CD4-positive, alpha-beta T cell (primary cell): ENCODE measurements around the gene GRIK1. TPM values are rescaled to one million over a fixed set of nuclear protein-coding genes. Genes with fewer than 3 reads are reported as not detected.

Experiments
- ATAC-seq: fragments of 200-7000 bp; cut with Tn5 transposase; one replicate; pipeline ENCODE4 v1.10.0; 2022; ENCODE audit warnings: mild to moderate bottlenecking; ENCODE audit not compliant: poor library complexity
- CTCF ChIA-PET: fragments of 350-600 bp; sonication (Branson Sonifier 250); formaldehyde crosslinking; loops from one replicate; lab custom pipeline; 2021; ENCODE audit warnings: antibody characterized with exemption, inconsistent platforms; lab: Charles Lee
- POLR2A ChIA-PET: fragments of 350-600 bp; sonication (Branson Sonifier 250); formaldehyde crosslinking; loops from one replicate; lab custom pipeline; 2021; ENCODE audit warnings: antibody characterized with exemption, inconsistent platforms; lab: Charles Lee
- DNase-seq, 14 experiments: peaks; one replicate each; pipeline ENCODE4 v3.0.0-alpha.2; 2013 to 2020; ENCODE audit warnings: mixed read lengths in 2 of 14
- H3K27ac ChIP-seq, 2 donors: one replicate each; pipeline versions ENCODE4 v1.5.1 to v1.7.0; 2013; ENCODE audit warnings: low read length in 2 of 2, low read depth in 1 of 2, mild to moderate bottlenecking in 1 of 2
- H3K27me3 ChIP-seq, 2 experiments: 1 replicate in 1 of 2; 2 replicates in 1 of 2; pipeline versions ENCODE4 v1.6.1 to v1.7.0; 2013; ENCODE audit warnings: low read length in 2 of 2, control low read depth in 1 of 2, mild to moderate bottlenecking in 1 of 2, moderate library complexity in 1 of 2; ENCODE audit not compliant: insufficient read depth in 2 of 2, control insufficient read depth in 1 of 2
- H3K36me3 ChIP-seq: one replicate; pipeline ENCODE4 v1.6.1; 2013; ENCODE audit warnings: low read length, control low read depth; ENCODE audit not compliant: insufficient read depth
- H3K4me1 ChIP-seq: one replicate; pipeline ENCODE4 v1.6.1; 2013; ENCODE audit warnings: low read length, control low read depth; ENCODE audit not compliant: insufficient read depth
- H3K4me3 ChIP-seq: one replicate; pipeline ENCODE4 v1.5.1; 2013; ENCODE audit warnings: mild to moderate bottlenecking, low read length, moderate library complexity
- H3K9me3 ChIP-seq, 2 experiments: 1 replicate in 1 of 2; 2 replicates in 1 of 2; pipeline versions ENCODE4 v1.6.1 to v1.7.0; 2013; ENCODE audit warnings: low read length in 2 of 2, mild to moderate bottlenecking in 2 of 2, control low read depth in 1 of 2, moderate library complexity in 1 of 2; ENCODE audit not compliant: control insufficient read depth in 1 of 2, insufficient read depth in 1 of 2
- H3K27ac Mint-ChIP-seq: one replicate; pipeline ENCODE4 v1.8.0; 2020; ENCODE audit warnings: mixed read lengths
- H3K27me3 Mint-ChIP-seq: one replicate; pipeline ENCODE4 v1.8.0; 2021; ENCODE audit warnings: mixed read lengths
- H3K36me3 Mint-ChIP-seq: one replicate; pipeline ENCODE4 v1.8.0; 2021; ENCODE audit warnings: low read depth, mixed read lengths
- H3K4me1 Mint-ChIP-seq: one replicate; pipeline ENCODE4 v1.8.0; 2021; ENCODE audit warnings: low read depth, mixed read lengths
- H3K4me3 Mint-ChIP-seq: one replicate; pipeline ENCODE4 v1.8.0; 2020; ENCODE audit warnings: mild to moderate bottlenecking, mixed read lengths
- H3K9me3 Mint-ChIP-seq: one replicate; pipeline ENCODE4 v1.8.0; 2020; ENCODE audit warnings: mixed read lengths
- intact Hi-C, 2 experiments: fragments of 100-400 bp; cut with DNase I in 1 of 2; cut with micrococcal nuclease in 1 of 2; formaldehyde crosslinking; loops; one replicate each; pipeline versions ENCODE4 v1.15.1 to v1.9.0; 2023 to 2025; cut with DNase I, micrococcal nuclease
- total RNA-seq, 174 experiments: library from RNA in 2 of 174; stranded (reverse) in 2 of 174; gene quantifications; one replicate each; pipeline ENCODE4 v1.2.3 and lab custom pipeline; 2021 to 2026
- TF ChIP-seq, protein P1 (sequence below): fragments of 200-600 bp; IDR thresholded peaks from one replicate; pipeline ENCODE4 v1.8.0; 2022; ENCODE audit warnings: antibody characterized with exemption, mild to moderate bottlenecking

Gene GRIK1
- total RNA-seq, 2 experiments from 2014 or later = not detected

DNA sequence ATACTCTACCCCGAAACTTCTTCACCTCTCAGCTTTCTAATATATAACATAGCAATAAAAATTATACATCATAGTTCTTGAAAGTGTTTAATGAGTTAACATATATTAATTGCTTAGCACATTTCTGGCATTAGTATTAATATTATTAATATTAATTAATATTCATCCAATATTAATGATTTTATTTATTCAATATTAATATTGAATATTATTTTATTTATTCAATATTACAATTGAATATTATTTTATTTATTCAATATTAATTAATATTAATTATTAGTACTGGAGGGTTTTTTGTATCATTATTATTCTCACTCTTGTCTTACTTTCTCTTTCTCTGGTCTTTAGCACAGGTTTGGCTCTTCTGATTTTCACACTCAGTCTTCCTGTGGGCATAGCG, 105.2 kb downstream of the GRIK1 start:
- Mint-ChIP-seq H3K27me3 (peaks cover 23% of the 10 kb centered on the region), H3K4me3 (no peak overlapping the region), H3K36me3 (no peaks in the 10 kb centered on the region), H3K9me3 (no peaks in the 10 kb centered on the region), H3K27ac (no peak overlapping the region), H3K4me1 (no peaks in the 10 kb centered on the region)
- no peaks in the 10 kb centered on the region for H3K4me1 ChIP-seq
- no peak overlapping the region for H3K4me3 ChIP-seq
- DNase-seq = no peak
- no peak overlapping the region for H3K27ac ChIP-seq
- peaks cover 0 to 6% of the 10 kb centered on the region in 2 experiments for H3K9me3 ChIP-seq
- ATAC-seq = no peak
- ChIA-PET POLR2A (no interaction called here), CTCF (no interaction called here)
- no peaks in the 10 kb centered on the region for H3K36me3 ChIP-seq
- intact Hi-C loops = loop anchor here in 1 of 2 experiments (5.0 kb wide), 1 partner anchor 722 kb away; no protein-coding TSS in a partner anchor
- TF ChIP-seq, protein P1, sequence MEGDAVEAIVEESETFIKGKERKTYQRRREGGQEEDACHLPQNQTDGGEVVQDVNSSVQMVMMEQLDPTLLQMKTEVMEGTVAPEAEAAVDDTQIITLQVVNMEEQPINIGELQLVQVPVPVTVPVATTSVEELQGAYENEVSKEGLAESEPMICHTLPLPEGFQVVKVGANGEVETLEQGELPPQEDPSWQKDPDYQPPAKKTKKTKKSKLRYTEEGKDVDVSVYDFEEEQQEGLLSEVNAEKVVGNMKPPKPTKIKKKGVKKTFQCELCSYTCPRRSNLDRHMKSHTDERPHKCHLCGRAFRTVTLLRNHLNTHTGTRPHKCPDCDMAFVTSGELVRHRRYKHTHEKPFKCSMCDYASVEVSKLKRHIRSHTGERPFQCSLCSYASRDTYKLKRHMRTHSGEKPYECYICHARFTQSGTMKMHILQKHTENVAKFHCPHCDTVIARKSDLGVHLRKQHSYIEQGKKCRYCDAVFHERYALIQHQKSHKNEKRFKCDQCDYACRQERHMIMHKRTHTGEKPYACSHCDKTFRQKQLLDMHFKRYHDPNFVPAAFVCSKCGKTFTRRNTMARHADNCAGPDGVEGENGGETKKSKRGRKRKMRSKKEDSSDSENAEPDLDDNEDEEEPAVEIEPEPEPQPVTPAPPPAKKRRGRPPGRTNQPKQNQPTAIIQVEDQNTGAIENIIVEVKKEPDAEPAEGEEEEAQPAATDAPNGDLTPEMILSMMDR = no peak
- no peaks in the 10 kb centered on the region for H3K27me3 ChIP-seq

DNA sequence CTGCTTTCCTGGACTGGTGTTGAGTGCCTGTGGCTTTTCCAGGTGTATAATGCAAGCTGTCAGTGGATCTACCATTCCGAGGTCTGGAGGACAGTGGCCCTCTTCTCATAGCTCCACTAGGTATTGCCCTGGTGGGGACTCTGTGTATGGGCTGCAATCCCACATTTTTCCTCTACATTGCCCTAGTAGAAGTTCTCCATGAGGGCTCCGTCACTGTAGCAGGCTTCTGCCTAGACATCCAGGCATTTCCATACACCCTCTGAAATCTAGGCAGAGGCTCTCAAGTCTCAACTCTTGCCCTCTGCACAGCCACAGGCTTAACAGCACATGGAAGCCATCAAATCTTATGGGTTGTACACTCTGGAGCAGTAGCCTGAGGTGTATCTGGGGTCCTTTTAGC, 107.6 kb downstream of the GRIK1 start:
- H3K27ac ChIP-seq = no peak overlapping the region
- POLR2A ChIA-PET = no interaction called here
- H3K4me1 ChIP-seq = no peaks in the 10 kb centered on the region
- intact Hi-C loops = no loop called here
- H3K36me3 ChIP-seq = no peaks in the 10 kb centered on the region
- peaks cover 0 to 6% of the 10 kb centered on the region in 2 experiments for H3K9me3 ChIP-seq
- no peak for DNase-seq
- H3K27ac Mint-ChIP-seq = no peak overlapping the region
- CTCF ChIA-PET = no interaction called here
- H3K4me1 Mint-ChIP-seq = no peaks in the 10 kb centered on the region
- H3K36me3 Mint-ChIP-seq = no peaks in the 10 kb centered on the region
- H3K9me3 Mint-ChIP-seq = peaks cover 5% of the 10 kb centered on the region
- no peak overlapping the region for H3K4me3 Mint-ChIP-seq
- no peak for ATAC-seq
- H3K4me3 ChIP-seq = no peak overlapping the region
- no peaks in the 10 kb centered on the region for H3K27me3 ChIP-seq
- TF ChIP-seq, protein P1 = no peak
- H3K27me3 Mint-ChIP-seq = peaks cover 19% of the 10 kb centered on the region

DNA sequence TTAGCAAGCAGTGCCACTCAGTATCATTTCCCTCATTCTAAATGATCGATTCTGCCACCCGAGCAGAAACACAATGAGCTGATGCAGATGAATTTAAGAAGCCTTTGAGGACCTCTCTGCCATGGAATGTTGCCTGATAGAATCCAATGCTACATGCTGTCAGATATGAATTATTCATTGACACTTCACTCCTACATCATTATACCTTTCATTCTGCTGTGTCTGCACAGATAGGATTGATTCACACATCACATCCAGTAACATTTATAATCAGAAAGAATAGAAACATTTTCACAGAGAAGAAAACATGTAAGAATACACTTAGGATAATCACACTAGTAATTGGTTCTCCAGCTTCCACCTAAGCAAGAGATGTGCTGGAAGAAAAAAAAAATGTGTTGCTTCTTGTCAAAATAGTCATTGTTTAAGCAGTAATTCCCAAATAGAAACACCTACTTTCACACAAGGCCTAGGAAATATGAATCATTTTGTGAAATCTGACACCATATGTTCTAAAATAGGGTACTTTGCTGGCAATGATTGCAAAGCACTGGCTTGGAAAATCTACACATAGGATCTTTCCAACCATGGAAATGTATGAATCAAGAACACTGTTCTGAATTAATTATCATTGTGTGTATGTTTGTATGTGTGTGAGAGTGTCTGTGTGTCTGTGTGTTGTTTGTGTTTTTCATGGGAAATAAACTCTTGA, 110.1 kb downstream of the GRIK1 start:
- DNase-seq (no peak), ATAC-seq (no peak)
- Histone ChIP-seq H3K4me1 (no peaks in the 10 kb centered on the region), H3K36me3 (no peaks in the 10 kb centered on the region), H3K9me3 (peaks cover 0 to 6% of the 10 kb centered on the region in 2 experiments), H3K4me3 (no peak overlapping the region), H3K27ac (no peak overlapping the region), H3K27me3 (no peaks in the 10 kb centered on the region)
- TF ChIP-seq, protein P1 = no peak
- Mint-ChIP-seq H3K36me3 (no peaks in the 10 kb centered on the region), H3K9me3 (peaks cover 5% of the 10 kb centered on the region), H3K4me3 (no peak overlapping the region), H3K27me3 (peaks cover 19% of the 10 kb centered on the region), H3K4me1 (no peaks in the 10 kb centered on the region), H3K27ac (no peak overlapping the region)
- POLR2A ChIA-PET = no interaction called here
- intact Hi-C loops = no loop called here
- CTCF ChIA-PET = no interaction called here
